NCI-H1105 treated with DMSO at 0.1 percent for 48 hours (cell line): Measurements from ENCODE around the gene INTS2.
"Not testable (repeated sequence)": the region's sequence is repeated elsewhere in the genome, so short reads cannot be mapped to it uniquely, and the experiment has no call there.

Source experiments
- DNase-seq: peaks from one replicate; lab custom pipeline; 2025; lab: John Stamatoyannopoulos, UW

Gene INTS2

GRCh38 chr17:61847659-61848058, 80.1 kb downstream of the INTS2 start:
- no peak for DNase-seq

- DNase-seq: no peak
Measured at GRCh38 chr17:61846761-61847375, 80.9 kb downstream of the INTS2 start.

- no peak for DNase-seq
Measured at GRCh38 chr17:61846088-61846487, 81.7 kb downstream of the INTS2 start.

- no peak for DNase-seq
Measured at GRCh38 chr17:61843435-61843834, 84.3 kb downstream of the INTS2 start.

GRCh38 chr17:61842899-61843298, 84.9 kb downstream of the INTS2 start:
- no peak for DNase-seq

GRCh38 chr17:61839300-61839786, 88.4 kb downstream of the INTS2 start:
- DNase-seq: no peak

GRCh38 chr17:61837175-61838051, 90.4 kb downstream of the INTS2 start:
- DNase-seq: peak; percentile 38

GRCh38 chr17:61836266-61837174, 91.3 kb downstream of the INTS2 start:
- no peak for DNase-seq

- no peak for DNase-seq
Measured at GRCh38 chr17:61835606-61836005, 92.2 kb downstream of the INTS2 start.

- no peak for DNase-seq
Measured at GRCh38 chr17:61834610-61835009, 93.2 kb downstream of the INTS2 start.

GRCh38 chr17:61833536-61834193, 94.1 kb downstream of the INTS2 start:
- no peak for DNase-seq

GRCh38 chr17:61832463-61832862, 95.3 kb downstream of the INTS2 start:
- DNase-seq: no peak

- DNase-seq: no peak
Measured at GRCh38 chr17:61831099-61831498, 96.7 kb downstream of the INTS2 start.

GRCh38 chr17:61828694-61829093, 99.1 kb downstream of the INTS2 start:
- no peak for DNase-seq

GRCh38 chr17:61827649-61828395, 100.0 kb downstream of the INTS2 start:
- DNase-seq: no peak

- not testable (repeated sequence) for DNase-seq
Measured at GRCh38 chr17:61826866-61827265, 100.9 kb downstream of the INTS2 start.

GRCh38 chr17:61826198-61826597, 101.6 kb downstream of the INTS2 start:
- DNase-seq: not testable (repeated sequence)

GRCh38 chr17:61825448-61826137, 102.2 kb downstream of the INTS2 start:
- no peak for DNase-seq

GRCh38 chr17:61822326-61823285, 105.2 kb downstream of the INTS2 start:
- no peak for DNase-seq
